ENCODE measurements around the gene UQCR11.

DNA sequence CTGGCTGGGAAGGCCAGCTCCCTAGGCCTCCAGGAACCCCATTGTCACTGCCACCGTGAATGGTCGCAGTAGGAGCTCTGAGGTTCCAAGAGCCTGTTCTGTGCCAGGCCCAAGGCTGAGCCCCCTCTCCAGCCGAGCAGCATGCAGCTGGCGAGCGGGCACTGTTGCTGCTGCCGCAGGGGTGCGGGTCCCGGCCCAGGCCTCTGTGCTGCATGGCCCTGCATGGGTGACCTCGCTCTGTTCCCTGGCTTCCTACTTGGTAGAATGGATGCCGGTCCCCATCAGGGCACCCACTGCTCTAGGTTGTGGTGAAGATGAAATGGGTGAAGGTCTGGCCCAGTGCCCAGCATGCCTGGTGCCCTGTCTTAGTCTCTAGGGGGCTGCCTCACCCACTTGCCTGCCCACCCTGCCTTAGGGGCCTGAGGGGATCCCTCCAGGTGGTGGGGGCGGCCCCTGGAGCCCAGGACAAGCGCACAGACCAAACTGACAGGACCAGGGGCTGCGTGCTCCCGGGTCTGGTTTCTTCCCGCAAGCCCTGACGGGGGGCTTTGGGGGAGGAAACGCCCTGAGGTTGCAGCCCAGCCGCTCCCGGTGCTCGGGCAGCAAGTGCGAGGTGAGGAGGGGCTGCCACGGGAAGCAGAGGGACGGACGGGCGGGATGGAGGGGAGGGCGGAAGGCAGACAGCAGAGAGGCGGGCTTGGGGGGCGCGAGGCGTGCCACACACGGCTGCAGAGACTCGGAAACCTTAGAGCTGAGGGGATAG lies 8.7 kb upstream of the UQCR11 start:
- TF ChIP-seq EZH2 (IDR thresholded peaks at IDR 0.05): no peak
- TF ChIP-seq POLR2AphosphoS5 (IDR thresholded peaks at IDR 0.05; ENCODE audit: borderline replicate concordance, low read depth, low read length): no peak

All from SK-N-MC (cell line).